ENCODE data around the gene SURF2.

DNA sequence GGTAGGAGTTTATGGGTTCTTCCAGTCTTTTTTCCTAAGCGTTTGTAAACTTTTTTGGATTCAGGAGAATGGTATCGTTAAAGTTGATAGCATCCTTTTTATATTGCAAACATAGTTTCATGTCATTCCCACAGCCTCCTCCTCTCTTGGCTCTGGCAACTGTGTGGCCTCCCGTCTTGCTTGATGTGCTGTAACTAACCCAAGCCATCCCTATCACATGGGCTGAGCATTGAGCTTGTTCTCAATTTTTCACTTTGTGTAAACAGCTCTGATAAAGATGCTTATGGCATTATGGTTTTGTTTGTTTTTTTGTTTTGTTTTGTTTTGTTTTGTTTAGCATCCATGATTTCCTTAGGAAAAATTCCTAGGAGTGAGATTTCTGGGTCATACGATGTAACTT is 24.4 kb downstream of the SURF2 start:
- TF ChIP-seq POLR2AphosphoS5 (IDR thresholded peaks at IDR 0.05; ENCODE audit: low read depth, low read length) (no peak), TCF7L2 (IDR thresholded peaks at IDR 0.05; ENCODE audit: borderline replicate concordance, extremely low read depth, insufficient read depth, insufficient read length) (no peak), ZNF274 (IDR thresholded peaks at IDR 0.05; ENCODE audit: low read depth, low read length) (no peak), CEBPB (IDR thresholded peaks at IDR 0.05; ENCODE audit: low read depth) (no peak), POLR2A (IDR thresholded peaks at IDR 0.05; ENCODE audit: borderline replicate concordance, extremely low read depth, insufficient read depth, insufficient read length) (no peak), EZH2 (IDR thresholded peaks at IDR 0.05) (no peak)
- TF ChIP-seq, protein P1, sequence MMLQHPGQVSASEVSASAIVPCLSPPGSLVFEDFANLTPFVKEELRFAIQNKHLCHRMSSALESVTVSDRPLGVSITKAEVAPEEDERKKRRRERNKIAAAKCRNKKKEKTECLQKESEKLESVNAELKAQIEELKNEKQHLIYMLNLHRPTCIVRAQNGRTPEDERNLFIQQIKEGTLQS (IDR thresholded peaks at IDR 0.05): no peak
- TF ChIP-seq, protein P2, sequence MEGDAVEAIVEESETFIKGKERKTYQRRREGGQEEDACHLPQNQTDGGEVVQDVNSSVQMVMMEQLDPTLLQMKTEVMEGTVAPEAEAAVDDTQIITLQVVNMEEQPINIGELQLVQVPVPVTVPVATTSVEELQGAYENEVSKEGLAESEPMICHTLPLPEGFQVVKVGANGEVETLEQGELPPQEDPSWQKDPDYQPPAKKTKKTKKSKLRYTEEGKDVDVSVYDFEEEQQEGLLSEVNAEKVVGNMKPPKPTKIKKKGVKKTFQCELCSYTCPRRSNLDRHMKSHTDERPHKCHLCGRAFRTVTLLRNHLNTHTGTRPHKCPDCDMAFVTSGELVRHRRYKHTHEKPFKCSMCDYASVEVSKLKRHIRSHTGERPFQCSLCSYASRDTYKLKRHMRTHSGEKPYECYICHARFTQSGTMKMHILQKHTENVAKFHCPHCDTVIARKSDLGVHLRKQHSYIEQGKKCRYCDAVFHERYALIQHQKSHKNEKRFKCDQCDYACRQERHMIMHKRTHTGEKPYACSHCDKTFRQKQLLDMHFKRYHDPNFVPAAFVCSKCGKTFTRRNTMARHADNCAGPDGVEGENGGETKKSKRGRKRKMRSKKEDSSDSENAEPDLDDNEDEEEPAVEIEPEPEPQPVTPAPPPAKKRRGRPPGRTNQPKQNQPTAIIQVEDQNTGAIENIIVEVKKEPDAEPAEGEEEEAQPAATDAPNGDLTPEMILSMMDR (IDR thresholded peaks at IDR 0.05 in 2 of 3, conservative IDR thresholded peaks at IDR 0.05 in 1 of 3; ENCODE audit: borderline replicate concordance in 1 of 3, insufficient read depth in 1 of 3, low read depth in 2 of 3, low read length in 2 of 3): no peak
- TF ChIP-seq, protein P3, sequence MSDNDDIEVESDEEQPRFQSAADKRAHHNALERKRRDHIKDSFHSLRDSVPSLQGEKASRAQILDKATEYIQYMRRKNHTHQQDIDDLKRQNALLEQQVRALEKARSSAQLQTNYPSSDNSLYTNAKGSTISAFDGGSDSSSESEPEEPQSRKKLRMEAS (IDR thresholded peaks at IDR 0.05): no peak
- TF ChIP-seq, protein P4, sequence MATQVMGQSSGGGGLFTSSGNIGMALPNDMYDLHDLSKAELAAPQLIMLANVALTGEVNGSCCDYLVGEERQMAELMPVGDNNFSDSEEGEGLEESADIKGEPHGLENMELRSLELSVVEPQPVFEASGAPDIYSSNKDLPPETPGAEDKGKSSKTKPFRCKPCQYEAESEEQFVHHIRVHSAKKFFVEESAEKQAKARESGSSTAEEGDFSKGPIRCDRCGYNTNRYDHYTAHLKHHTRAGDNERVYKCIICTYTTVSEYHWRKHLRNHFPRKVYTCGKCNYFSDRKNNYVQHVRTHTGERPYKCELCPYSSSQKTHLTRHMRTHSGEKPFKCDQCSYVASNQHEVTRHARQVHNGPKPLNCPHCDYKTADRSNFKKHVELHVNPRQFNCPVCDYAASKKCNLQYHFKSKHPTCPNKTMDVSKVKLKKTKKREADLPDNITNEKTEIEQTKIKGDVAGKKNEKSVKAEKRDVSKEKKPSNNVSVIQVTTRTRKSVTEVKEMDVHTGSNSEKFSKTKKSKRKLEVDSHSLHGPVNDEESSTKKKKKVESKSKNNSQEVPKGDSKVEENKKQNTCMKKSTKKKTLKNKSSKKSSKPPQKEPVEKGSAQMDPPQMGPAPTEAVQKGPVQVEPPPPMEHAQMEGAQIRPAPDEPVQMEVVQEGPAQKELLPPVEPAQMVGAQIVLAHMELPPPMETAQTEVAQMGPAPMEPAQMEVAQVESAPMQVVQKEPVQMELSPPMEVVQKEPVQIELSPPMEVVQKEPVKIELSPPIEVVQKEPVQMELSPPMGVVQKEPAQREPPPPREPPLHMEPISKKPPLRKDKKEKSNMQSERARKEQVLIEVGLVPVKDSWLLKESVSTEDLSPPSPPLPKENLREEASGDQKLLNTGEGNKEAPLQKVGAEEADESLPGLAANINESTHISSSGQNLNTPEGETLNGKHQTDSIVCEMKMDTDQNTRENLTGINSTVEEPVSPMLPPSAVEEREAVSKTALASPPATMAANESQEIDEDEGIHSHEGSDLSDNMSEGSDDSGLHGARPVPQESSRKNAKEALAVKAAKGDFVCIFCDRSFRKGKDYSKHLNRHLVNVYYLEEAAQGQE (IDR thresholded peaks at IDR 0.05; ENCODE audit: low read depth): no peak
